GM19099 (cell line): ENCODE measurements around the gene OVCA2.

ENCODE experiments used
- POLR2A ChIP-seq: IDR thresholded peaks from 3 replicates; pipeline ENCODE4 v1.6.1; 2011; ENCODE audit warnings: low read depth; ENCODE audit not compliant: insufficient read length; ENCODE audit errors: extremely low read depth

Gene OVCA2

DNA sequence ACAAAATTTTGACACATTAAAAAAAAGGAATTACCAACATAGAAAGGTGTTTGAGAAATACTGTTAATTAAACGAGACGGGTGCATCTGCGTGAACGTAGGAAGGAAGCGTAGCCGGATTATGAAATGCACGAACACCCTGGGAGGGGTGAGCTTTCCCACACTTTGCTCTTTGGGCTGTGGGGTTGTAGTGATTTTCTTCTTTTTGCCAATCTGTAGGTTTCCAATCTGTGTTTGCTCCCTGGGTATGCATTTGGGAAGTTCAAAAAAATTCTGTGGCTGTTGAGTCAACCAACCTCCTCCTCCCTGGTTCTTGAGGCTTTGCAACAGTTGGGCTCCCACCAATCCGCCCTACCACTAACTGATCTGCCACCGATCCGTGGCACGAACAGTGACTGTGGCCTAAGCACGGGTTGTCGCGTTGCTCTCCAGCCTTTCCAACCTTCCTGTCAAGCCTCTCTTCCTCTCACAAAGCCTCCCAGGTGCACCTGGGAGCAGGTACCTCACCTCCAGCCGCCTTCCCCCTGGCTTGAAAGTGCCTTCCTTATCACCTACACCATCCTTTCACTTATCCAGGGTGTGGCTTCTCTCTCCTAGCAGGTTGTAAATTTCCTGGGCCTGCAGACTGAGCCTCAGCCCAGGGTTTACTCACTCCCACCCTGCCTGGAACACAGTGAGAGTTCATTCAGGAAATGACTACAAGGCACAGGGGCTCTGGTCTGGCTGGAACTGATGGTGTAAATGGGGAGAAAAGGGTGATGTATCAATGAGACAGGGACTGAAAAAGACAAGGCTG is 33.3 kb upstream of the OVCA2 start:
- no peak for TF ChIP-seq POLR2A

DNA sequence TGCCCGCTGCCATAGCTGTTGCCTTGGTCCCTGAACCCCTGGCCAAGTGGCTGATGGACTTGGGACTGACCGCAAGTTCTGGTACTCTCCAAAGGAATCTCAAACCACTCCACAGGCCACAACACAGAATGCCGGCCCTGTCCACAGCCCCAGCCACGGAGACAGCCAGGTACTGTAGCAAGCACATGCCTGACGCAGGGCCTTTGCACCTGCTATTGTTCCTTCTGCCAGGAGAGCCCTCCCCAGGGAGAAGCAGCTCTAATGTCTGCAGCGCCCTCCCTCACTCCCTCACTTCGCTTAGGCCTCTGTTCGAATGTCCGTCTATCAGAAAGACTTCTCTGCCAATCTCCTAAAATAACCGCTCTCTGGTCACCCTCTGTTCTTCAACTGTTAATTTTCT is 32.1 kb upstream of the OVCA2 start:
- no peak for TF ChIP-seq POLR2A

DNA sequence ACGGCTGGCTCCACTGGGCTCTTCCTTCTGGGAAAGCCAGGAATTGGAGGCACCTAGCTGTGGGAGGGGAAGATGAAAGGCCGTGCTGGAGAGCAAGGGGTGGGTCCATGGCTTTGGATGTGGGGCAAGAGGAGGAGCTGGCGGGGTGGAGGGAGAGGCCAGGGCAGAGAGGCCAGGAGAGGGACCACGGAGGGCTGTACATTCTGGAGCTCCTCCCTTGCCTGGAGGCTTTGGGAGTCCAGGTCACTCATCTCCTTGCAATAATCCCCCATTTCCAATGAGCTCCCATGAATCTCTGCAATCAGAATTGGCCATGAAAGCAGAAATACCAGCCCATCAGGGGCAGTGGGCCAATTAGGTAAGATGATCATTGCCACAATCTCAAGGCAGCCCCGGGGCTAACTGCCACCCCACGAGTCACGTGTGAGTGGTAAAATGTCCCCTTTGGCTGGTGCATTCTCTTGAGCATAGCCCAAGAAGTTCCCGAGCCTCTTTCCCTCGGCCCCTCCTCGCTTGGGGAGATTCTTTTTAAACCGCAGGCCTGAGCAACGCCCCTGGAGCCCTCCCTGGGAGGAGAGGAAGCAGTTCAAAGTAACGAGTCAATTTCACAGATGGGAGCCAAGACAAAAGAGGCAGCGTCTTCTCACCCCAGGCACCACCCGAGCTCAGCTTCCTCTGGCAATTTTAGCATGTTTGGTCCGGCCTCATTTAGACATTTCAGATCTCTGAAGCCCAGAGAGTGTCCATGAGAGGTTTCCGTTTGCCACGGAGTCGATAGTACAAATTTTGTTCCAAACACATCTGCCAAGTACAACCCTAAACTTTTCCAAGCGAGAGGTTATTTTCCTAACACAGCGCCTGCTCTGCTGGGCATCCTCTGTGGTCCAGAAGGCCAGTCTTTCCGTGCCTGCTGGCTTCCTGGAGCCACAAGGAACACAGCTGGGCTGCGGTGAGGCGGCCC is 30.1 kb upstream of the OVCA2 start:
- TF ChIP-seq POLR2A = no peak

DNA sequence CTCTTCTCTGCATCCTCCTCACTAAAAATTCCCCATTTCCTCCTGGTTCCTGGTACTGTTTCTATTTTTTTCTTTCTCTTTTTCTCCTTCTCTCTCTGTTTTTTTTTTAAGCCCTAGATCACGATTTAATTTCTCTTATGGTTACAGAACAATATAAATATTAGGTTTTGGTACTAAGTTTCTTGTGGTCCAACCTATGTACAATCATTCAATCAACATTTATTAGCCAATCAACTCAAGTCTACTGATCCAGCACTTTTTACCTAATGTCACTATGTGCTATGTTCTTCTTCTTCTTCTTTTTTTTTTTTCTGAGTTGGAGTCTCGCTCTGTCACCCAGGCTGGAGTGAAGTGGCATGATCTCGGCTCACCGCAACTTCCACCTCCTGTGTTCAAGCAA is 29.3 kb upstream of the OVCA2 start:
- no peak for TF ChIP-seq POLR2A

DNA sequence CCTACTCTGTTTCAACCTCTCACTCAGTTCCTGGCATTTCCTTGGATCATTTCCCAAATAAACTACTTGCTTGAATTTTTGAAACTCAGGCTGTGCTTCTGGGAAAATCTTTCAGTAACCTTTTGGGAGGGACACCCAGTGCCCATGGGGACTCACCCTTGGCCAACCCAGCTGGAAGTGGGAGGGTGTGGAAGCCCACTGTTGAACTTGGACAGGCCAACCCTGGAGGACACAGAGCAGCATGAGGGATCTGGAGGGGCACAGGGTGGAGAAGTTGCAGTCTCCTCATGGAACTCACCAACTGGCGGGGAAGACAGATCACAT is 27.9 kb upstream of the OVCA2 start:
- no peak for TF ChIP-seq POLR2A

DNA sequence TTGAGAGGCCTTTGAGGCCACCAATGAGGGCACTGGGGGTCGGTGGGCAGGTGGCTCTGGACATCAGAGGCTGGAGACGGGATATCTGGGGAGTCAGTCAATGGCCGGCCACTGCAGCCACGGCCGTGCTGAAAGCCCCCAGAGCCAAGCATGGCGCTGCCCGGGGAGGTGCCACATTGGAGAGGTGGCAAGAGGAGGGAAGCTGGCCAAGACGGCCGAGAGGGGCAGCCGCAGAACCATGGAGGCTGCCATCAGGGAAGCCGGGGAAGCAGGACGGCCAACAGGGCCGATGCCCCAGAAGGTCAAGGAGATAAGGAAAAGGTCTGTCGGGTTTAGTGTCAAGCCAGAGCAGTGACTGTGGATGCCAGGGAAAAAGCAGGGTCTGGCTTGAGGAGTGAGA is 26.5 kb upstream of the OVCA2 start:
- TF ChIP-seq POLR2A = no peak

DNA sequence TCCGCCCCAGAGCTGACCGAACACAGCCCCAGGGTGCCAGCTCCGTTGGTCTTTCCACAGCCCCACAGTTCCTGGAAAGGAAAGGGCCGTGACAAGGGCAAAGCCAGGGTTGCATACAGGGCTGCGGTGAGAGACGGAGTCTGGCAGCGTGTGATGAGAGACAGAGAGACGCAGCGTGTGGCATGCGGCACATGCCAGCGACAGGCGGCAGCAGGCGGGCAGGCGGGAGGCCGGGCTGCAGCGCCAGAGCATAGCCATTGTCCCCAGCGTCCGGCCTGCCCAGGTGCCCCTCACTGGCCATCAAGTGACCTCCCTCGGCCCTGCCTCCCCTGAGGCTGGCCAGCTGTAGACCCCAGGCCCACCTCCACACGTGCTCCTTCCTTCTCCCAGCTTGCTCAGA is 25.3 kb upstream of the OVCA2 start:
- no peak for TF ChIP-seq POLR2A

DNA sequence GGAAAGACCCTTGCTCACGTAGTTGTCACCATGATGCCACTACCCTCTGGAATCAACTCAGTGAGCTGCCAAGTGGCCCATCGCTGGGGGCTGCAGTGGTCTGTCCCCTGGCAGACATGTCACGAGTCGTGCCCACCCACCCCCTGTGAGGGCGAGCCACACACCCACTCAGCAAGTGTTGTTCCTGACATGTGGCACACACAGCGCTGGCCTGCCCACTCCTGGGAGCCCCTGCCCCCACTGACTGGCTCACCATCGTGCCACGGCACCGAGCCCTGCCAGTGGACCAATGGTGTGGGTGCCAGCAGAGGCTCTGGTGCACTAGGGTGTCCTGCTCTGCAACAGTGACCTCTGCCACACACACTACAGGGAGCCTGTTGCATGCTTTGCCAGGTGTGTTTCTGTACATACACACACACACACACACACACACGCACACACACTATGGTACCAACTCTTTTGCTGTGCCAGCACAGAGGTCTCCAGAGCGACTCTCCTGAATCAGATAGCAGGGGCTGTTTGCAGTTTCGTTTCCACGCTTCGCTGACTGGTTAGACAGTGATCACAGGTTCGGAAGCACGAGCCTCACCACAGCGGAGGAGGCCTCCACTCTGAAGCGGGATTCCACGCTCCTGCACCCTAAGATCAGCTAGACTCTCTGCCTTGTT is 24.4 kb upstream of the OVCA2 start:
- TF ChIP-seq POLR2A = no peak

DNA sequence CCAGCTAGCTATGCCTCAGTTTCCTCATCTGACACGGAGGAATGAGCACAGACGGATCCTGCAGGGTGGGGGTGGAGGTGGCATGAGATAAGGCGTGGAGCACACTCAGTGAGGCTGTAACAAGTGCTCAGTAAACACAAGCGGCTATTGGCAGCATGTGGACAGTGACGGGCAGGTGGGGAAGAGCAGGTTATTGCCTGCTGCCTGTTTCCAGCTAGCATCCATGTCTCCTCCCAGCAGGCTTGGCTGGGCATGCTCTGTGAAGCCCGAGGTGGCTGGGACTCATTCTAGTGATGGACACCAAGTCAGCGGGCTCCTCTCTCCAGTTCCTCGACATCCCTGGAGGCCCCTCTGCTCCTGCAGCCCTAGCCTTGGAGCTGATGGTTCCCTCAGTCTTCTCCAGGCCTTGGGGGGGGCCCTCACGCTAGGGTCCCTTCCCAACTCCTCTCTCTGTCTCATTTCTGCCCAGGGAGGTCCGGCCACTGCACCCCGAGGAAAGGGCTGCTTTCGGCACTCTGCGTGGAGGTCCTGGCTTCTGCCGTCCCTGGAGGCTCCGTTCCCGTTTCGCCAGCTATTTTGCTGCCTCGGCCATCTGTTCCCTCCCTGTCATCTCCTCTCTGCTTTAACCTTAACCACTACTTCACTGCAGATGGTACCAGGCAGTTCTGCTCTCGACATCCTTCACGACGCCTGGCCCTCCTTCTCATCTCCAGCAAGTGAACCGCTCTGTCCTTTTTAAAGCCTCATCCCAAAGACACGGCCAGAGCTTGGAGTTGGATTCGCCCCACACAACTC is 22.9 kb upstream of the OVCA2 start:
- no peak for TF ChIP-seq POLR2A

DNA sequence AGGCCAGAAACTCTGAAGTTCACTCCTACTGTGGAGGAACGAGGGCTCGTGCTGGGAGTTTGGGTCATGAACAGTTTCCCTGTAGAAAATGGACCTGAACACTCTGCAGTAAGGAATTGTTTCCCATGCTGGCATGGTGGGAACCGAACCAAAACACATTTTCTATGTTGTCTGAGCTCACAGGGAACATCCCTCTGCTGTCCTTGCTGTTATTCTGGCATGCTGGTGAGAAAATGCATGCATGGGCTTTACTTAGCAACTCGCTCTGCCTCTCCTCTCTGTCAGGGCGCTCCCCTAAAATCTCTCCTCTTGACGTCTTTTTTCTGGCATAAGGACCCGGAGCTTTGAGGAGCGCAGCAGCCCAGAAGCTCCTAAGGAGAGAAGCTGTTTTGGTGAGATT is 22.1 kb upstream of the OVCA2 start:
- TF ChIP-seq POLR2A = no peak

DNA sequence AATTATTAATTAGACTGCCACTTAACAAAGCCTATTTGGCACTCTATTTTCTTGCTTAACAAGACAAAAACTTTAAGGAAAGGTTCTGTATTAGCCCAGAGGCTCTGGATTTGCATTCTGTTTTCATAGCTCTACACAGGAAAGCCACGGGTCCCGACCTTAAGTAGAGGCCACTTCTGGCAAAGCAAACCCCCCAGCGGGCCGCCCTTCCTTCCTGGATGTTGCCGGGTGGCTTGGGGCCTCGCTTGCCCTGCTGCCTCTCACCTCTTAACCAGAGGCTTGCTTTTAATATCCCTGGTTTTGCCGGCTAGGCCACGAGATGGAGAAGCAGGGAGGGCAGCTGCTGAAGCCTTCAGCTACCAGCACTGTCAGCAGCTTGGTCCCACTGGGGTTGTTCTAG is 21.1 kb upstream of the OVCA2 start:
- TF ChIP-seq POLR2A = no peak

DNA sequence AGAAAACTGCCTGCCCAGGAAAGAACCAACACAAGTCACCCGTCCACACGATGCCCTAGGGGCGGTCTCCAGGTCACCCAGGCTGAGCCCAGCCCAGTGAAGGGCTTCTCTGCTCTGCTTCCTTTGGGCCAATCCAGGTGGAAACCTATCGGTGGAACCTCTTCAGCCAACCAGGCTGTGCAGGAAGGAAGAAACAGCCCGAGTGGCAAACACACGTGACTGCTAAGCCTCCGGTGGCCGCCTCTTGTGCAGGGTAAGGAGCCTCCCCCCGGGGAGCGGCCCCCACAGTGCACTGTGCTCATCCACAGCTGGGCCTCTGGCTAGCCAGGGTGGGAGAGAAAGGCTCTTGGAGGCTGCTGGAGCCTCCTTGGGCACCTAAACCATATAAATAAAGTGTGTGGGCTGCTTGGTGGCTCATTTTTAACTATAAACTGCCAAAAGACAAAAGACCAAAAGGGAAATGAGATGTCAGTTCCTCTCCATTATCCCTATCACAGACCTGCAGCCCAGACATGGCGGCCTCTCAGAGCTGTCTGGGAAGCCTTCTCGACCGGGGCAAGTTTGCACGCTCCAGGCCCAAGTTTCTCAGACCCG is 19.1 kb upstream of the OVCA2 start:
- no peak for TF ChIP-seq POLR2A

DNA sequence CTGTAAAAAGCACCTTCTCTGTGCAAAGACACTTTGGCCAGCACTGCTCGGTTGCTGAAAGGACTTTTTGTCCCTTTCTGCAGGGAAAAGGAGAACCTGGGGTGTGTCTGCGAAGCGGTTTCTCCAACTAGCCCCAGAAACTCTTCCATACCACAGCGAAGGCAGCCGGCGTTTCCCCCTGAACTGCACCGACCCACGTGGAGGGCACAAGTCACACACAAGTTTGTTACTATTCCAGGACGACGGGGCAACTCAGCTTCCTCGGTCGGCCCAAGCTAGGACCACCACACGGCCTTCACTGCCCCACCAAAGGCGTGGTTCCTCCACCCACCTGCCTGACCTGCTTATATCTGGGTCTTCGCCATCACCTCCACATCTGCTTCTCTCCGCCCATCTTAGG is 18.6 kb upstream of the OVCA2 start:
- no peak for TF ChIP-seq POLR2A
